ENCODE results near the gene RHAG. TPM values are rescaled to one million over a fixed set of nuclear protein-coding genes. Genes with fewer than 3 reads are reported as not detected.
"Not testable (repeated sequence)": the region's sequence is repeated elsewhere in the genome, so short reads cannot be mapped to it uniquely, and the experiment has no call there.

RHAG gene
- total RNA-seq, 1 donor from 2014 or later: 0.44 TPM

DNA sequence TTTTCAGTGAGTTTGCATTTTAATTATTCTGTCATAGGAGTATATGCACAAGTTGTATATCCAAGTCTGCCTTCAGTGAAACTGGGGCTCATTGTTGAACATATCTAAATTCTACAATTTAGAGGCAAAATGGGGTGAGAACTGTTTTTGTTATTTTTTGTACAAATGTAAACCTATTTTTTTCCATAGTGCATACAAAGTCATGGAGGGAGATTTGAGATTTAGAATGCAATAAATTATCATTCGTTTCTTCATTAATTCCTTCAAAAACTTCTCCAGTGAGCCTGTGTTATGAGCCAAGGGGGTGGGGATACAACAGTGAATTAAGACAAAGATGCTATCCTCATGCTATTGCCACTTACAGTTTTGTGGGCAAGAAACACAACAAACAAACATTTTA is 29.8 kb upstream of the RHAG start:
- TF ChIP-seq, protein P1, sequence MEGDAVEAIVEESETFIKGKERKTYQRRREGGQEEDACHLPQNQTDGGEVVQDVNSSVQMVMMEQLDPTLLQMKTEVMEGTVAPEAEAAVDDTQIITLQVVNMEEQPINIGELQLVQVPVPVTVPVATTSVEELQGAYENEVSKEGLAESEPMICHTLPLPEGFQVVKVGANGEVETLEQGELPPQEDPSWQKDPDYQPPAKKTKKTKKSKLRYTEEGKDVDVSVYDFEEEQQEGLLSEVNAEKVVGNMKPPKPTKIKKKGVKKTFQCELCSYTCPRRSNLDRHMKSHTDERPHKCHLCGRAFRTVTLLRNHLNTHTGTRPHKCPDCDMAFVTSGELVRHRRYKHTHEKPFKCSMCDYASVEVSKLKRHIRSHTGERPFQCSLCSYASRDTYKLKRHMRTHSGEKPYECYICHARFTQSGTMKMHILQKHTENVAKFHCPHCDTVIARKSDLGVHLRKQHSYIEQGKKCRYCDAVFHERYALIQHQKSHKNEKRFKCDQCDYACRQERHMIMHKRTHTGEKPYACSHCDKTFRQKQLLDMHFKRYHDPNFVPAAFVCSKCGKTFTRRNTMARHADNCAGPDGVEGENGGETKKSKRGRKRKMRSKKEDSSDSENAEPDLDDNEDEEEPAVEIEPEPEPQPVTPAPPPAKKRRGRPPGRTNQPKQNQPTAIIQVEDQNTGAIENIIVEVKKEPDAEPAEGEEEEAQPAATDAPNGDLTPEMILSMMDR (IDR thresholded peaks at IDR 0.05; ENCODE audit: borderline replicate concordance): no peak
- no peak overlapping the region for H3K4me3 ChIP-seq
- no peak overlapping the region for H3K27ac ChIP-seq (replicated peaks)
- H3K36me3 ChIP-seq: no peaks in the 10 kb centered on the region
- H3K4me1 ChIP-seq: no peaks in the 10 kb centered on the region
- no peaks in the 10 kb centered on the region for H3K27me3 ChIP-seq (ENCODE audit: low read depth)
- no peak for DNase-seq
- H3K9me3 ChIP-seq (replicated peaks): no peaks in the 10 kb centered on the region
- intact Hi-C loops (cut with micrococcal nuclease): no loop called here

DNA sequence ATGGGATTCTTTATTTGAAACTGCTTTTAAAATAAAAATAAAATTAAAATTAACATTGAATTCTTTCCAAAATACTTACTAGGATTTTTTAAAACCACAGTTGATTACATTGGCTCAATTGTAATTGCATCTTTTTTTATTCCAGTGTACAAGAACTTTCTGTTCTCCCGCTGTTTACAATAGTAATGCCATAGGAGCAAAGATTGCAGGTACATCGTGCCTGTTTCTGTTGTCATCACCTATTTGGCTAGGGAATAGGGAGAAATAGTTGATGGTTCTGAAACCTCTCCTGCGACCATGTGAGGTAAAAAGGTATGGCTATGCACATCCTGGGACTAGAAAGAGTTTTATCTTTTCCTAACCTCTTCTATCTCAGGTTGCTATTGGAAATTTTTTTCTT is 28.2 kb upstream of the RHAG start:
- TF ChIP-seq, protein P1 (IDR thresholded peaks at IDR 0.05; ENCODE audit: borderline replicate concordance): no peak
- H3K4me3 ChIP-seq: no peak overlapping the region

DNA sequence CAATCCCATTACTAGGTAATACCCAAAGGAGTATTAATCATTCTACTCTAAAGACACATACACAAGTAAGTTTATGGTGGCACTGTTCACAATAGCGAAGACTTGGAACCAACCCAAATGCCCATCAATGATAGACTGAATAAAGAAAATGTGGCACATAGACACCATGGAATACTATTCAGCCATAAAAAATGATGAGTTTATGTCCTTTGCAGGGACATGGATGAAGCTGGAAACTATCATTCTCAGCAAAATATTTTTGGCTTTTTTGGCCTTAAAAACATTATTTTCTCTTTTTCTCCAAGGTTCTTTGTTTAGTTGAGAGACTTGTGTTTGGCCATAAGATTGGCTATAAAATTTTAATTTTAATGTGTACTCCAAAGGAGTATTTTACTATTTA is 27.4 kb upstream of the RHAG start:
- H3K4me3 ChIP-seq; DNase-seq; H3K4me1 ChIP-seq; H3K36me3 ChIP-seq; intact Hi-C loops (cut with micrococcal nuclease); H3K27ac ChIP-seq (replicated peaks); H3K27me3 ChIP-seq (ENCODE audit: low read depth); H3K9me3 ChIP-seq (replicated peaks): not testable (repeated sequence)

More for the DNA sequence above, 28.2 kb upstream of the RHAG start:
- Histone ChIP-seq H3K27me3 (ENCODE audit: low read depth) (no peaks in the 10 kb centered on the region), H3K27ac (replicated peaks) (no peak overlapping the region), H3K4me1 (no peaks in the 10 kb centered on the region), H3K36me3 (no peaks in the 10 kb centered on the region), H3K9me3 (replicated peaks) (no peaks in the 10 kb centered on the region)
- no peak for DNase-seq
- intact Hi-C loops (cut with micrococcal nuclease): no loop called here

DNA sequence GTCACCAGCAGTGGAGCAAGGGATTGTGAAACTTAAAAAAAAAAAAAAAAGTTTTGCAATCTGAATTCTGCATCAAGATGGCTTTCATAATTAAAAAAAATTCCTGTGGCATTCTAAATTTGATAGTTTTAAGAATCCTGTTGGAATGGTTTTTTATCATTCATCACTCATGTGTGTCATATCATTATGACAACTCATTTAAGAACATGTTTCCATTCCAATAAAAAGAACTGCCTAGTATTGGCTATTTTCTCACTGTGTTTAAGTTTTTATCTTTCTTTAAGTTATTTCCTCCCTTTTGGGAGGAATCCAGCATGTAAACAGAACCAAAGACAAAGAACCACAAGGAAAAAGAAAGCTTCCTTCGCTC is 26.2 kb upstream of the RHAG start:
- TF ChIP-seq, protein P1 (IDR thresholded peaks at IDR 0.05; ENCODE audit: borderline replicate concordance): no peak
- H3K9me3 ChIP-seq (replicated peaks): no peaks in the 10 kb centered on the region
- no peaks in the 10 kb centered on the region for H3K4me1 ChIP-seq
- H3K36me3 ChIP-seq: no peaks in the 10 kb centered on the region
- intact Hi-C loops (cut with micrococcal nuclease): no loop called here
- no peak overlapping the region for H3K4me3 ChIP-seq
- H3K27ac ChIP-seq (replicated peaks): no peak overlapping the region
- DNase-seq: no peak
- H3K27me3 ChIP-seq (ENCODE audit: low read depth): no peaks in the 10 kb centered on the region

DNA sequence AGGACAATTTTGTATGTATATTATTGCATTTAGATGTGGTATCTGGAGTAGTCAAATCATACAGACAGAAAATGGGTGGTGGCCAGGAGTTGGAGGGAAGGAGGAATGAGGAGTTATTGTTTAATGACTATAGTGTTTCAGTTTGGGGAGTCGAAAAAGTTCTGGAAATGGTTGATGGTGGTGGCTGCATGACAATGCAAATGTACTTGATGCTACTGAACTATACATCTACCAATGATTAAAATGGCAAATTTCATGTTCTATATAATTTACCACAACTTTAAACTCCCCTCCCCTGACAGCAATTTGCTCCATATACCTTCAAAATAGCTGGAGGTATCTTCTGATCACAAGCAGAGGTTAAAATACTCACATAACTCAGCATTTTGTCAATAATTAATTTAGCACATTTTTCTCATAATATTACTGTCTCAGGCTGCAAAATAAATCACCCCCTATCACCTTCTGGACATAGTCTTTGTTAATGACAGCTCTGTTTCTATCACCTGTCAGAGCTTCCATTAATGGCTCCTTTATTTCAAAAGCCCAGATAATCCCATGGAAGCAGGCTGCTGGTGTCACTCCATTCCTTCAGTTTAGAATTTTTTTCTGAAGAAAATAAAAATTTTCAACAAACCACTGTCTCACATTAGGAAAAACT is 25.7 kb upstream of the RHAG start:
- Histone ChIP-seq H3K36me3 (no peaks in the 10 kb centered on the region), H3K27ac (replicated peaks) (no peak overlapping the region), H3K4me1 (no peaks in the 10 kb centered on the region), H3K27me3 (ENCODE audit: low read depth) (no peaks in the 10 kb centered on the region), H3K9me3 (replicated peaks) (no peaks in the 10 kb centered on the region), H3K4me3 (no peak overlapping the region)
- intact Hi-C loops (cut with micrococcal nuclease): no loop called here
- TF ChIP-seq, protein P1 (IDR thresholded peaks at IDR 0.05; ENCODE audit: borderline replicate concordance): no peak
- no peak for DNase-seq

DNA sequence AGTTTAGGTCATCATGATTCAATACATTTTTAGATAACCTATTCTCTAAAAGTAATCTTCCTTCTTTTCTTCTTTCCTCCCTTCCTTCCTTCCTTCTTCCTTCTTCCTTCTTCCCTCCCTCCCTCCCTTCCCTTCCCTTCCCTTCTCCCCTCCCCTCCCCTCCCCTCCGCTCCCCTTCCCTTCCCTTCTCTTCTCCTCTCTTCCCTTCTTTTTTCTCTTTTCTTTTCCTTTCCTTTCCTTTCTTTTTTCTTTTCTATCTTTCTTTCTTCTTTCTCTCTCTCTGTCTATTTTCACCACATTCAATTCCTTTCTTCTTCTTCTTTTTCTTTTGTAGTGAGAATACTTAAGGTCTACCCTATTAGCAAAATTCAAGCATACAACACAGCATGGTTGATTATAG is 17.3 kb upstream of the RHAG start:
- no peaks in the 10 kb centered on the region for H3K9me3 ChIP-seq (replicated peaks)
- H3K4me3 ChIP-seq: no peak overlapping the region
- H3K4me1 ChIP-seq: no peaks in the 10 kb centered on the region
- H3K27ac ChIP-seq (replicated peaks): no peak overlapping the region
- intact Hi-C loops (cut with micrococcal nuclease): no loop called here
- DNase-seq: no peak
- TF ChIP-seq, protein P1 (IDR thresholded peaks at IDR 0.05; ENCODE audit: borderline replicate concordance): no peak
- no peaks in the 10 kb centered on the region for H3K27me3 ChIP-seq (ENCODE audit: low read depth)
- no peaks in the 10 kb centered on the region for H3K36me3 ChIP-seq
